Sigmoid colon (tissue), 7 donors: ENCODE results near the gene EFEMP2. TPM values are rescaled to one million over a fixed set of nuclear protein-coding genes. Genes with fewer than 3 reads are reported as not detected.

Experiments used
- DNase-seq: peaks from one replicate; pipeline ENCODE4 v3.0.0-alpha.2; 2019
- H3K27ac ChIP-seq, 4 donors: fragments of 200-600 bp; sonication (generic); one replicate each; pipeline ENCODE4 v1.5.1; 2016 to 2019; ENCODE audit warnings: mild to moderate bottlenecking in 1 of 4
- H3K27me3 ChIP-seq, 3 donors: fragments of 200-600 bp; sonication (generic); one replicate each; pipeline ENCODE4 v1.5.1; 2019; ENCODE audit warnings: mild to moderate bottlenecking in 1 of 3
- H3K36me3 ChIP-seq, 4 donors: fragments of 200-600 bp; sonication (generic); one replicate each; pipeline ENCODE4 v1.5.1; 2016 to 2019
- H3K4me1 ChIP-seq, 4 donors: fragments of 200-600 bp; sonication (generic); one replicate each; pipeline ENCODE4 v1.5.1; 2017 to 2019
- H3K4me3 ChIP-seq, 4 donors: fragments of 200-600 bp; sonication (generic); one replicate each; pipeline ENCODE4 v1.5.1; 2017 to 2019; ENCODE audit warnings: mild to moderate bottlenecking in 2 of 4, moderate library complexity in 1 of 4
- H3K9me3 ChIP-seq, 4 donors: fragments of 200-600 bp in 3 of 4; sonication (generic) in 3 of 4; one replicate each; pipeline versions ENCODE4 v1.5.1 to v1.6.1; 2013 to 2019
- EP300 ChIP-seq, 4 donors: sonication (generic); formaldehyde crosslinking; IDR thresholded peaks; one replicate each; pipeline ENCODE4 v1.6.1; 2017; ENCODE audit warnings: antibody characterized with exemption in 4 of 4
- POLR2A ChIP-seq, 2 donors: fragments of 450-650 bp; IDR thresholded peaks; one replicate each; pipeline ENCODE4 v1.6.1; 2016; ENCODE audit warnings: antibody characterized with exemption in 2 of 2, mild to moderate bottlenecking in 2 of 2, moderate library complexity in 2 of 2
- POLR2AphosphoS5 ChIP-seq, 4 donors: sonication (generic); formaldehyde crosslinking; IDR thresholded peaks; one replicate each; pipeline ENCODE4 v1.6.1; 2017; ENCODE audit warnings: antibody characterized with exemption in 4 of 4
- WGBS, 2 donors: extraction: QIAGEN DNeasy Blood & Tissue Kit; methylation state at CpG; one replicate each; pipeline ENCODE4 v1.1.7; 2013; 5-methylcytosine and 5-hydroxymethylcytosine counted together
- intact Hi-C: fragments of 100-400 bp; cut with DNase I; formaldehyde crosslinking; loops from one replicate; pipeline ENCODE4 v1.15.1; 2023
- polyA plus RNA-seq, 3 donors: library from polyadenylated mRNA; stranded (reverse); fragments of 200-250 nt; gene quantifications; one replicate each; pipeline ENCODE4 v1.2.3, GENCODE V29; 2013
- total RNA-seq, 4 donors: library from RNA; depleted of rRNA; stranded (reverse); fragments of >200 nt; gene quantifications; one replicate each; pipeline ENCODE4 v1.1.0, GENCODE V29; 2016
- TF ChIP-seq, protein P1 (sequence below), 4 experiments: fragments of 450-650 bp in 3 of 4; fragments of 200-600 bp in 1 of 4; IDR thresholded peaks; one replicate each; pipeline ENCODE4 v1.5.1; 2016 to 2019; ENCODE audit warnings: antibody characterized with exemption in 4 of 4, mild to moderate bottlenecking in 3 of 4, moderate library complexity in 2 of 4
- donor health status: healthy with polysubstance abuse.
- donor health status: Bipolar disorder and iron deficiency.
- donor health status: healthy.

The EFEMP2 gene
- total and polyA plus RNA-seq, 7 donors: 8.6 to 120 (median 71.7) TPM

- intact Hi-C loops: no loop called here
- peaks cover 30 to 57% (median 47%) of the 10 kb centered on the region in 4 donors for H3K36me3 ChIP-seq
- H3K27ac ChIP-seq: peak overlapping the region in 2 of 4 donors; percentile 7 to 38
- peaks cover 0 to 46% (median 40%) of the 10 kb centered on the region in 4 donors for H3K4me1 ChIP-seq
- no peak overlapping the region for H3K4me3 ChIP-seq
- DNase-seq: peak; percentile 61
- WGBS, 2 donors: 26 to 79% methylated on average over 6 of the region's 6 CpGs
- peaks cover 0 to 6% (median 2%) of the 10 kb centered on the region in 4 donors for H3K9me3 ChIP-seq
- TF ChIP-seq POLR2AphosphoS5 (IDR thresholded peaks at IDR 0.05) (no peak), EP300 (IDR thresholded peaks at IDR 0.05) (no peak), POLR2A (IDR thresholded peaks at IDR 0.05) (no peak)
- TF ChIP-seq, protein P1, sequence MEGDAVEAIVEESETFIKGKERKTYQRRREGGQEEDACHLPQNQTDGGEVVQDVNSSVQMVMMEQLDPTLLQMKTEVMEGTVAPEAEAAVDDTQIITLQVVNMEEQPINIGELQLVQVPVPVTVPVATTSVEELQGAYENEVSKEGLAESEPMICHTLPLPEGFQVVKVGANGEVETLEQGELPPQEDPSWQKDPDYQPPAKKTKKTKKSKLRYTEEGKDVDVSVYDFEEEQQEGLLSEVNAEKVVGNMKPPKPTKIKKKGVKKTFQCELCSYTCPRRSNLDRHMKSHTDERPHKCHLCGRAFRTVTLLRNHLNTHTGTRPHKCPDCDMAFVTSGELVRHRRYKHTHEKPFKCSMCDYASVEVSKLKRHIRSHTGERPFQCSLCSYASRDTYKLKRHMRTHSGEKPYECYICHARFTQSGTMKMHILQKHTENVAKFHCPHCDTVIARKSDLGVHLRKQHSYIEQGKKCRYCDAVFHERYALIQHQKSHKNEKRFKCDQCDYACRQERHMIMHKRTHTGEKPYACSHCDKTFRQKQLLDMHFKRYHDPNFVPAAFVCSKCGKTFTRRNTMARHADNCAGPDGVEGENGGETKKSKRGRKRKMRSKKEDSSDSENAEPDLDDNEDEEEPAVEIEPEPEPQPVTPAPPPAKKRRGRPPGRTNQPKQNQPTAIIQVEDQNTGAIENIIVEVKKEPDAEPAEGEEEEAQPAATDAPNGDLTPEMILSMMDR (IDR thresholded peaks at IDR 0.05): no peak
- no peaks in the 10 kb centered on the region for H3K27me3 ChIP-seq
These were observed 19.2 kb downstream of the EFEMP2 start for GRCh38 chr11:65853246-65853979.

DNA sequence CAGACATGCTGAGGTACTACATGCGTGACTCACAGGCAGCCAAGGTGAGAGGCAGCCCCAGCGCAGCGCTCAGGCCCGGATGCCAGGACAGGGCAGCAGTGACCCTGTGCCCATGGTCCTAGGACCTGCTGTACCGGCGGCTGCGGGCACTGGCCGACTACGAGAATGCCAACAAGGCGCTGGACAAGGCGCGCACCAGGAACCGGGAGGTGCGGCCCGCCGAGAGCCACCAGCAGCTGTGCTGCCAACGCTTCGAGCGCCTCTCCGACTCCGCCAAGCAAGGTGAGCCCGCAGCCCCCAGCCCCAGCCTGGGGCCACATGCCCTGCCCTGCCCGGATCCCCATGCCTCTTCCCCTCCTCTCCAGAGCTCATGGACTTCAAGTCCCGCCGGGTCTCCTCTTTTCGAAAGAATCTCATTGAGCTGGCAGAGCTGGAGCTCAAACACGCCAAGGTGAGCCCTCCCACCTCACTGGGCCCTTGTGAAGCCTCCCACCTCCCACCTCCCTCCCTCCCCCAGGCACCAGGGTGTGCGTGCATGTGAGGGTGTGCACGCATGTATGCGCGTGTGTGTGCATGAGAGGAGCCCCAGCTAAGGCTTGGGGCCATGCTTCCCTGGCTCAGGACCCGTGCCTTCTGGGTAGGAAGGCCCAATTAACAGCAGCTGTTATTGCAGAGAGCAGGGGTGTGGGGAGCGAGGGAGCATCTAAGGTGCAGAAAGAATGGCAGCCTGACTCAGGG, 19.9 kb downstream of the EFEMP2 start:
- H3K4me3 ChIP-seq: no peak overlapping the region
- no peaks in the 10 kb centered on the region for H3K27me3 ChIP-seq
- 55 to 89% methylated on average over 33 of the region's 33 CpGs for WGBS, 2 donors
- H3K36me3 ChIP-seq: peaks cover 30 to 57% (median 47%) of the 10 kb centered on the region in 4 donors
- DNase-seq: peak; percentile 61
- intact Hi-C loops: no loop called here
- H3K9me3 ChIP-seq: peaks cover 0 to 6% (median 2%) of the 10 kb centered on the region in 4 donors
- H3K4me1 ChIP-seq: peaks cover 0 to 45% (median 40%) of the 10 kb centered on the region in 4 donors
- peak overlapping the region in 1 of 4 donors; percentile 38 for H3K27ac ChIP-seq
- no peak for TF ChIP-seq POLR2AphosphoS5 (IDR thresholded peaks at IDR 0.05)
- no peak for TF ChIP-seq EP300 (IDR thresholded peaks at IDR 0.05)
- TF ChIP-seq, protein P1 (IDR thresholded peaks at IDR 0.05): no peak
- no peak for TF ChIP-seq POLR2A (IDR thresholded peaks at IDR 0.05)

DNA sequence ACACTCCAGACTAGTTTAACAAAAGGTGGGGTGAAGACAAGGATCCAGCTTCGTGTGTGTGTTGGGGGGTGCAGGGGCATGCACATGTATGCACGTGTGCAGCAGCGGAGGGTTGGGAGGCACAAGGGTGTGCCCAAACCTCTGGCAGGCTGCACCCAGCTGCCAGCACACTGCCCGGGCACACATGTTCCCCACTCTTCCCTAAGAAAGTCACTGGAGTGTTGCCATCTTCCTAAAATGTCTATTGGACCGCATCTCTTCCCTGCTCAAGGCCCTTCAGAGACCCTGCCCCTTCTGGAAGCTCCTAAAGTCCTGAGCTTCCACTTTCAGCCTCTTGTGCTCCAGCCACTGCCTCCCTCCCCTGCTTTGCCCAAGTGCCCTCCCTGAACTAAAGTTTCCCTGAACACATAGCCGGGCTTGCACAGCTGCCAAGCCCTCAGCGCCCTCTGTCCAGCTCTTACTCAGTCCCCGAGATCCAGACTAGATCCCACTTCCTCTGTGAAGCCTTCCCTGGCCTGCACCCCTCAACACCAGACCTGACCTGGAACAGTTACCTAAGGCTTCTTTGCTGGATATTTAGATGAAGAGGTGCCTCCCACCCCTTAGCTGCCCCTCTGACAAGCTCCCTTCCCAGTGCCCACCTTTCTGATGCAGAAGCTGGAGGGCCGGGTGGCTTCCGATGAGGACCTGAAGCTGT, 20.6 kb downstream of the EFEMP2 start:
- Histone ChIP-seq H3K36me3 (peaks cover 30 to 57% (median 47%) of the 10 kb centered on the region in 4 donors), H3K4me3 (no peak overlapping the region), H3K9me3 (peaks cover 0 to 6% (median 2%) of the 10 kb centered on the region in 4 donors), H3K27ac (no peak overlapping the region), H3K27me3 (no peaks in the 10 kb centered on the region), H3K4me1 (peaks cover 0 to 45% (median 40%) of the 10 kb centered on the region in 4 donors)
- DNase-seq: peak; percentile 50
- intact Hi-C loops: no loop called here
- 55 to 86% methylated on average over 10 of the region's 10 CpGs for WGBS, 2 donors
- TF ChIP-seq, protein P1 (IDR thresholded peaks at IDR 0.05): no peak
- TF ChIP-seq EP300 (IDR thresholded peaks at IDR 0.05): no peak
- TF ChIP-seq POLR2A (IDR thresholded peaks at IDR 0.05): no peak
- TF ChIP-seq POLR2AphosphoS5 (IDR thresholded peaks at IDR 0.05): no peak

DNA sequence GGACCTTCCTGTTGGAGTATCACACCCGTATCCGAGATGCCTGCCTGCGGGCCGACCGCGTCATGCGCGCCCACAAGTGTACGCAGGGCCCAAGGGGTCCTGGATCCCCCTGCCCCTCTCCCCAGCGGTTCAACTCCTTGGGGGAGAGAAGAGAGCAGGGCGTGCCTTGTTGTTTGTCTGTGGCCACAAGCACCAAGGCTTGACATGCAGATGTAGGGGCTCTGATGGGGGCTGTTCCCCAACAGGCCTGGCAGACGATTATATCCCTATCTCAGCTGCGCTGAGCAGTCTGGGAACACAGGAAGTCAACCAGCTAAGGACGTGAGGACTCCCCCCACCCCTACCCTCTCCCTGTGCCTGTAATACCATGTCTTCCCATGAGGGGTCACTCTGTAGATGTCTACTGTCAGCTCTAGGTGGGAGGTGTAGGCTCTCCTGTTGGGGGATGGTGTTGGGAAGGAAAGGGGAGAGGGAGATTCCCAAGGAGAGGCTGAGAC, 21.5 kb downstream of the EFEMP2 start:
- 92 to 94% methylated on average over 14 of the region's 14 CpGs for WGBS, 2 donors
- intact Hi-C loops: no loop called here
- TF ChIP-seq POLR2AphosphoS5 (IDR thresholded peaks at IDR 0.05) (peak in 1 of 4 donors; percentile 4), POLR2A (IDR thresholded peaks at IDR 0.05) (no peak), EP300 (IDR thresholded peaks at IDR 0.05) (no peak)
- TF ChIP-seq, protein P1 (IDR thresholded peaks at IDR 0.05): peak in 2 of 4 experiments; percentile 21 to 22
- Histone ChIP-seq H3K4me1 (peaks cover 0 to 38% (median 33%) of the 10 kb centered on the region in 4 donors), H3K9me3 (peaks cover 0 to 6% (median 2%) of the 10 kb centered on the region in 4 donors), H3K27me3 (no peaks in the 10 kb centered on the region), H3K36me3 (peaks cover 30 to 56% (median 45%) of the 10 kb centered on the region in 4 donors), H3K27ac (no peak overlapping the region), H3K4me3 (no peak overlapping the region)
- DNase-seq: no peak
